ENCODE data around the gene MIDN.

GRCh38 chr19:1267477-1268225 is 19.3 kb downstream of the MIDN start:
- TF ChIP-seq CTCF (IDR thresholded peaks at IDR 0.05), result no peak
- TF ChIP-seq POLR2A (IDR thresholded peaks at IDR 0.05), result no peak

All from body of pancreas (tissue), 4 donors.